SHP77 treated with DMSO at 0.1 percent for 48 hours (cell line): ENCODE results near the gene KCNJ12.

Experiments used
- DNase-seq: peaks from one replicate; lab custom pipeline; 2025; lab: John Stamatoyannopoulos, UW

Gene KCNJ12

GRCh38 chr17:21368545-21369246 lies 7.5 kb upstream of the KCNJ12 start:
- DNase-seq = no peak

DNA sequence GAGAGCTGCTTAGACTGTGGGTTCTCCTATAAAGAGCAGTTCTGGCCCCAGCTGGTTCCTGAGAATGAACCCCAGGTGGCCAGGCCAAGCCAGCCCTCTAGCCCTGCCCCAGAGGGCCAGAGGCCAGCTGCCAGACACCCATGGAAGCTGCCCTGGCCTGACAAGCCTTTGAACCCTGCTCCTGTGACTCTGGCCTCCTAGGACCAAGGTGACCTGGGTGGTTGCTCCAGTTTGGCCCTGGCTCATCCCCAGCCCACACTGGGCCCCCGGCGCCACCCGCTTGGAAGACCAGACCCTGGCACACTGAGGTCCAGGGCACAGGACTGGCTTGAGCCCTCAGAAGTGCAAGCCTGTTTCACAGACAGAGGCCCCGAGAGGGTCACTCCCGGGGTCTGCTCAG lies 6.8 kb upstream of the KCNJ12 start:
- DNase-seq = no peak

DNA sequence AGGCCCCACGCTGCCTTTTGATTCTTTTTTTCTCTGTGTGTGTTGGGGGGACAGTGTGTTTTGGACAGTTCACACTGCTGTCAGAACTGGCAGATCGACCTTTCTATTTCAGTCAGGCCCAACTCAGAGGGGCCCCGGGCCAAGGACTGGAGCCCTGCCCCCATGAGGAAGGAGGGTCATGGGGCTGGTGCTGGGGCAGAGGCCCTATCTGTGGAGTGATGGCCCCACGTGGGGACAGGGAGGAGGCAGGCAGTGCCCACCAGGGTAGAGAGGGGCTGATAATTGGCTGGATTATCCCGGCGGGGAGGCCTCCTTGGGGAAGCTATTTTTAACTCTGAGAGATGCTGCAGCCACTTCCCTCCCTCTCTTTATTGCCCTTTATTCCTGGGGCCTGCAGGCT lies 5.7 kb upstream of the KCNJ12 start:
- DNase-seq = no peak

GRCh38 chr17:21371511-21372081 lies 4.6 kb upstream of the KCNJ12 start:
- DNase-seq = no peak

DNA sequence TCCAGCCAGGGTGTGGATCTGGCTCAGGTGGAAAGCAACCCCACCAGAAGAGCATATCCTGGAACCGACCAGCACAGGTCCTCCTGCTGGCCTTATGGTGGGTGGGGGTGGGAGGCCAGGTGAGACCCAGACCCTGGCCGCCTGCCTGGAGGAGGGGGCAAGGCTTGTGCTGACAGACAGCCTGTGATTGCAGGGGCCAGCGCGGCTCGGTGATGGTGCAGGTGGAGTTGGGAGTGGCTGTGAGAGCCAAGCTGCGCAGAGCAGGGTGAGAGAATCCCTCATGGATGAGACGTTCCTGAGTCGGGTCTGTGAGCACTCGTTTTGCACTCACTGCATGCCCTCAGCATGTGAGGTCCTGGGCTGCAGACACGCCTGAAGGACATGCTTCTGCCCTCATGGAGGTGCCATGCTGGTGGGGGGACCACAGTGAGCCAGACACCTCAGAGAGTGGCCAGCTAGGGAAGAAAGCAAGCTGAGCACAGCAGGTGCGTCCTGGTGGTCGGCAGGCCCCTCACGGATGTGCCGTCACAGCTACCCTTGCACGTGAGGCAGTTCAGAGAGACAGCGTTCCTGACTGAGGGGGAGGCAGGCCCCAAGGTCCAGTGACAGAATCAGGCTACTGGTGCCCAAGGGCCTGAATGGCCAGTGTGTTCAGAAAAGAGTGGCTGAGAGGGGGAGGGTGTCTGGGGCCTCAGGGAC lies 3.8 kb upstream of the KCNJ12 start:
- no peak for DNase-seq

GRCh38 chr17:21373036-21373435 lies 3.1 kb upstream of the KCNJ12 start:
- DNase-seq = no peak

DNA sequence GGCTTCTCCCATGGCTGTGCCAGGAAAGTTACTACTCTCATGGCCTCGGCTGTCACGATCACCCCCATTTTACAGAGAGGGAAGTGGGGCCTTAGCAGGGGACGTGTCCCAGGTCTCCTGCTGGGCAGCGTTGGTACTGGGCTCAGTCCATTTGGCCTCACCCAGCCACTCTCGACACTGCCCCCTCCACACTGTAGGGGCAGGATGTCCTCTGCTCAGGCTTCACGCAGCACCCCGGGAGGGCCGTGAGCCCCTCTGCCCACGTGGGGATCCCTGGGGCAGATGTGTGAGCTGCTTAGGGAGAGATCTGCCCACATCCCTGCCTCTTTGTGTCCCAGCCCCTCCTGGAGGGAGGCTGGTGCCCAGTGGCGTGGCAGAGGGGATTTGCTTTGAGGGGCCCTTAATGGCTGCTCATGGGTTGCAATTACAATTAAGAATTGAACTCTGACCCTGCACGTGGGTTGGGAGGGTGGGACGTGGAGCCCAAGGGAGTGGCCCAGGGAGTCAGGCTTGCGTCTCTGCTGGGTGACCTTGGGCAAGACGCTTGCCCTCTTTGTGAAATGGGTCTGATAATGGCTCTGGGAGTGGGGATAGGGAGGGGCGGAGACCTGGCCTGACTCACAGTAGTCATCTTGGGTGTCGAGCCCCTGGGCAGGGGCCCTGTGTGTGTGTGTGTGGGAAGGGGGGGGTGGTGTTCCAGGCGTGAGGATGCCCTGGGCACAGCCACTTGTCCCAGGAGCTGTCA lies 2.3 kb upstream of the KCNJ12 start:
- DNase-seq = no peak

DNA sequence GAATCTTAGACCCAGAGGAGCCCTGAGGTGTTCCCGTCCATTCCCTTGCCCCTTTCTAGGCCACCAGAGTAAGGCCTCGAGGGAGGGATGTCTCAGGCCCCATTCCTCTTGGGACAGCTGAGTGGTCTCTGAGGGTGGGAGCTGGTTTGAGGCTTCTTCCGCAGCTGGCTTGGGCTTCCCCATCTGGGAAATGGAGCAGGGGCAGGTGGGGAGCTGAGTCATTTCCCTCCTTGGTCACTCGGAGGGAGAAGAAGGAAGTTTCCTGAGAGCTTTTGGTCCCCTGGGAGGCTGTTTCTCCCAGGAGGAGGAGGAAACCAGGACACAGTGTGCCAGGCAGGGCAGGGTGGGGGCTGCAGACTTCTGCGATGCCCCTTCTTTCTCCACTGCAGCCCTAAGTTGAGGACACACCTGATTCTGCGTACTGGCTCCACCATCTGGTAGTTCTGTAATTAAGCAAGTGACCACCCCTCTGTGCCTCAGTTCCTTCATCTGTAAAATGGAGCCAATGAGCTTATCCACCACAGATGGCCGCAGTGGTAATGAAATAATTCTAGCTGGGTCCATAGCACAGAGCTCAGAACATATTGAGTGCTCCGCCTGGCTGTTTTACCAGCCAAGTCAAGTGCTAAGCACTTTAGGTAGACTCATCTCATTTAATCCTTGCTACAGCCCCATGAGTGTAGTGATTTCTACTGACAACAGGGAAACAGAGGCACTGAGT lies 1.6 kb upstream of the KCNJ12 start:
- DNase-seq = no peak

- DNase-seq = no peak
These were observed 996 bp upstream of the KCNJ12 start for GRCh38 chr17:21375162-21375560.

DNA sequence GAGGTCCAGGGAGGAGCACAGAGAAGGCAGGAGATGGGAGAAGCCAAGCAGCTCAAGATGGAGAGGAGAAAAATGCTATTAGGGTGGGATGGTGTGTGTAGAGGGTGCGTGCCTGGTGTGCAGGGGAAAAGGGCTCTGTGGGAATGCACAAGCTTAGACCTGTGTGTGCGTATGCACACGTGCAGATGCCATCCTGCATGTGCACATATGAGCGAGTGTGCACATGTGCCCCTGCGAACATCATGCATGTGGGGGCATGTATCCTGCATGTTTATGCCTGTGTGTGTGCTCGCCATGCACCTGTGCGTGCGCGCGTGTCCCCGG lies 438 bp upstream of the KCNJ12 start:
- no peak for DNase-seq

DNA sequence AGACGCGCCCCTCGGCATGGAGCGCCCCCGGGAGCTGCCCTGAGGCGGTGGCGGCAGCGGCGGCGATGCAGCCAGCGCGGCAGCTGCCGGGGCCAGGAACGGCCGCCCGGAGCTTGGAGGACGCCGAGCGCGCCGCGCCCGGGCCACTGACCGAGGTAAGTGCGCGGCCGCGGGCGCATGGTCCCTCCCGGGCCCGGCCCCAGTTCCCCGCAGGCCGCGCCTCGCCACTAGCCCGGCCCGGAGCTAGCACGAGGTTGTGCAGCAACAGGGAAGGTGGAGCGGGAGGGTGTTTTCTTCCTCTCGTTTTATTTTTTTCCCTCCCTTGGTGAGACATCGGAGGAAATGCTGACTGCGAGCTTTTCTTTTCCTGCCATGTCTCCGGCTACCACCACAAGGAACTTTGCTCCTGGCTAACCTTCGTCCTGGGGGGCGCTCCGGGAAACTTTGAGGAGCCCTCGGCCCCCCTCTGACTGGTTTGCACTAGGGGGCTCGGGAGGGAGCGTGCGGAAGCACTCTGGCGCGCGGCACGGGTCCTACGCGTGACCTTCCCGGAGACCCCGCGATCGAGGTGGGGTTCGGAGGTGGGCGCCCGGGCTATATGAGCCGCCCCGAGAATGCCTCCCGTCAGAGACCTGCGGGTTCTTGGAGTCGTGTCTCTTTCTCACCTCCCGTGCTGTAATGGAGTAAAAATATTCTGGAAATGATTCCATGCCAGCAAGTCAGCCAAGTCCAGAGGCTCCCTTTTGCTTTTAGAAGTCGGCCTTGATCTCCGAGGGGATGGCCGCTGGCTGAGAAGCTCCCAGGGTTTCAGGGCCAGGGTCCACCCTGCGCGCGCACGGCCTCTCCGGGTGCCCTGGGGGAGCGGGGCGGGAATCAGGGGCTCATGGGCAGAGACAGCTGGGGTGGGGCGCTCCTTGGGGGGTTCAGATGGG lies 868 bp downstream of the KCNJ12 start:
- no peak for DNase-seq

DNA sequence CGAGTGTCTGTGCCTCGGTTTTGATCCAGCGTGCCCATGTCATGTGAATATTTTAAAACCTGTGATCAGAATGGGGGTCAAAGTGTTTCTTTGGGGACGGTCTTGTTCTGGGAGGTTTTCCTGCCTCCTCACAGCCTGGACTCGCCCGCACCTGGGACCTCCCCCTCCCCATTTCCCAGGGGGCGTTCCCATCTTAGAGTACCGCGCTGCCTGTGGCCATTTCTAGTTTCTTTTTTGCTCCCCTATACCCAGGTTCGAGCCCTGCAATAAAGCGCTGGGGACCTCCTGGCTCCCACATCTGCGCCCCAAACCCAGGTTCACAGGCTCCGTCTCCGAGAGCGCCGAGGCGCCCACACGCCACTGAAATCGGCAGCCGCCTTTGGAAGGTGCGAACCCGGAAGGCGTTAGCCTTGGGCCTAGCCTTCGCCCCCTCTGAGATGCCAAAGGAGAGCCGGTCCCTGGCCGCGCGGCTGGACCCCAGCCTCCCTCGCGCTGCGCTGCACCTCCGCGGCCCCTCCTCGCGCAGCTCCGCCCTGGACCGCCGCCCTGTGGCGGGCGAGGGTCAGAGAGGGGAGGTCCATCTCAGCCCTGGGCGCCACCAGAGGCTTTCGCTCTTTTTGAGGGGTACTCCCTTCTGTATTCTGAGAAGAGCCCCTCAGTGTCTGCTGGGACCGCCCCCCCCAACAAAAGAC lies 1.7 kb downstream of the KCNJ12 start:
- no peak for DNase-seq

DNA sequence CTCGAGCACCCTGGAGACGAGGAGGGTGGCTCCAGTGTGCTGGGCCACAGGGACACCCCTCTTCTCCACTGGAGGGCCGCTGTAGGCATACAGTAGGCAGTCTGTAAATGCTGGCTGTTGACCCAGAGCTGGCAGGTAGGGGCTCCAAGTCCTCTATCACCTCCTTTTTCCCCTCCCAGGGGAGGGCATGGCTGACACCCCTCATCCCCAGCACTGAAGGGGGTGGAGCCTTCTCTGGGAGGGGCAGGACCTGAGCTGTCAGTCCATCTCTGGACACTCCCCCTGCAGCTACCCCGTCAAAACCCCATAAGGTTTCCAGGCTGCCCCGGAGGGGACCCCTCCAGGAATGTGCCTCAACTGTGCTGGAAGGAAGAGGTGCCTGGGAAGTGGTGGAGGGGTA lies 2.4 kb downstream of the KCNJ12 start:
- DNase-seq = no peak

DNA sequence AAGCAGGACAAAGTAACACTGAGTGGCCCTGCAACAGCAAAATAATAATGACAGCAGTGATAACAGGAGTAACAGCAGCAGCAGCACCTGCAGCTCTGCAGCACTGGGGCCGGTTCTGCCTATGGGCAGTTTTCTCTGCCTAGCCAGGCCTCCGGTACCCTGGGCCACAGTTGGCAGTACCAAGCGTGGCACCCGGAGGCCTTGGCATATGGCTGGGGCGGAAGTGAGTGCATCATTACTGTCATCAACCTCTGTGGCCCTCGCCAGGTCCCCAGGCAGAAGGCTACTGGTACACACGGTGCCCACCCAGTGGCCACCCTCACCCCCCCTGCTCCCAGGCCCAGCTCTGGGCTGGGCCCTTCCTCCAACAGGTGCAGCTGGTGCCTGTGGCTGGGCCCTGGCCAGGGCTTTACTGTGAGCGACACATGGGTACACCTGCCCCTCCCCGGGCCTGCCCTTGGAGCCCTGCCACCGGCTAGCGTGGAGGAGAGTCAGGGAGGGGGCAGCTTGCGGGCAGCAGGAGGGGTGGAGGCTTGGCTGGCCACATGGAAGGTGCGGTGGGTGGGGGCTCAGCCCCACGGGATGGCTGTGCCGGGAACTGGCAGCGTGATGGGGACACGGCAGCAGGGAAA lies 3.0 kb downstream of the KCNJ12 start:
- peak; percentile 75 for DNase-seq

GRCh38 chr17:21380659-21381058 lies 4.5 kb downstream of the KCNJ12 start:
- no peak for DNase-seq

DNA sequence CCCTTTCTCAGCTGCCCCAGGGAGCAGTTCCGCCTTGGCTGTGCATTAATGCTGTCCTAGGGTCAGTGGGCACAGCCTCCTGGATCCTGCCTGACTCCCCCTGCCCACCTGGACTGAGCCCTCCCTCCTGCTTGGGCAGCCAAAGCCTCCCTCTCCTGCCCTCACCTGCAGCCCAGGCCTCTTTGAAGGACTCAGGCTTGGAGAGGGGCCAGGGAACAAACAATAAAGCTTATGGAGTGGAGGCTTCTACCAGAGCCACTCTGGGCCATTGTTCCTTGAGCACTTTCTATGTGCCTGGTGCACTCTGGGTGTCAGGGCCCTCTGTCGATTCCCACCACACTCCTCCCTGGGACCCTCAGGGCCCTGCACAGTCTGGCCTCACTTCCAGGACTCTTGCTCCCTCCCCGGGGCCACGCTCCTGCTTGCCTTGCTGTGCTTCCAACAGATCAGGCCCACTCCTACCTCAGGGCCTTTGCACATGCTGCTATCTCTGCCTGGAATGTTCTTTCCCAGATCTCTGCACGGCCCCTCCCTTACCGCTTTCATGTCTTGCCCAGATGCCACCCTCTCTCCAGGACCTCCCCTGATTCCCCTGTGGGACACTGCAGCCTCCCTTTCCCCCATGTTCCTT lies 5.0 kb downstream of the KCNJ12 start:
- peak; percentile 56 for DNase-seq

DNA sequence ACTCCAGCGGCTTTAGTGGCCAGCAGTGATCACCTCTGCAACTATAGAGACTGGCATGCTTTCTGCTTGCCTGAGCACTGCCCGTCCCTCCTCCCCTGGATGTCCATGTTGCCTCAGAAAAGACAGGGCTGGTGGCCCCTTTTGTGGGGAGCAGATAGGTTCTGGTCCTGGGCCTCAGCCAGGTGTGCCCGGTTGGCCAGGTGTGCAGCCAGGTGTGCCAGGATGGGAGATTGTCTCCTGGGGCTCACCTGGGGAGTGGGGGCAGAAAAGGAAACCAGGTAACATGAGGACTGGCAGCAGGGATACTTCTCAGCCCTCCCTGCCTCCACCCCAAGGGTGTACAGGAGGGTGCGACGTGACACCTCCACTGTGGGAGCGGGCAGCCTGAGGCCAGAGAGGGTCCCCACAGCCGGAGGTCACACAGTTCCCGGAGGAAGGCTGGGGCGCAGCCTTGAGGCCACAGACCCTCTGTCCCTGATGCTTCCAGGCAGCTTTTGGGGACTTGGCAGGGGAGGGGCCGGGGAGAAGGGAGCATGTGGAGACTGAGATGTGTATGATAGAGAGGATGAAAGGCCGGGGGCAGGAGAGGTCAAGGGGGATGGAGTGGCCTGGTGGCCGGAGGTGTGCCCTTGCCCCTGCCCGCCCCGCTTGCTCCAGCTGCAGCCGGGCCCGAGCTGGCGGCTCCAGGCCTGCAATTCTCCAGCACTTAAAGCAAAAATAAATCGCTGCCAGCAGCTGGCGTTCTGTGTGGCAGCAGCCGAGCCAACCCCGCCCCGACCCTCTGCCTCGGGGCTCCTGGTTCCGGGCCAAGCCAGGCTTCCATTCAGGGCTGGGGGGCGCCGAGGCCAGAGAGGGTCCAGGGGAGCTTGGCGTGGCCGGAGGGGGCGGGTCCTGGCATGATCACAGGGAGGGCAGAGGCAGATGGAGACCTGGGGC lies 6.7 kb downstream of the KCNJ12 start:
- no peak for DNase-seq

GRCh38 chr17:21385281-21385845 lies 9.2 kb downstream of the KCNJ12 start:
- DNase-seq = no peak
